ENCODE data around the gene KITLG.

DNA sequence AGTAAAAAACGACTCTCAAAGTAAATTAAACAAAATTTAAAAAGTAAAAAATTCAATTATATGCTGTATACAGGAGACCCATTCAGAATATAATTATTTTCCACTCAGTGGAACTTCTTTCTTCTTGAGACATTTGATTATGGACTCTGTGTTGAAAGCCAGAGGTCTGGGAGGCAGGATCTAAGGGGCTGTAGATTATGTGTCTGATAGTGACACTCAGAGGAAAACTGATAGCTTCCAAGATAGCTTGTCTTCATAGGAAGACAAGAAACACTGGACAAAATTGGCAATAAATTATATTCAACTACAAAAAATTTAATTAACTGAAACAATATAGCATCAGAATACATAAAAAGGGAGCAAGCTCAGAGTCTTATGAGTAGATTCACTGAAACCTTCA, 135.8 kb downstream of the KITLG start:
- TF ChIP-seq CTCF (IDR thresholded peaks at IDR 0.05) (no peak), POLR2A (IDR thresholded peaks at IDR 0.05) (no peak), EP300 (IDR thresholded peaks at IDR 0.05; ENCODE audit: low read depth) (no peak), POLR2AphosphoS5 (IDR thresholded peaks at IDR 0.05) (no peak)
